HFF-Myc (cell line): ENCODE measurements around the gene HS6ST2.

Experiments used
- DNase-seq: peaks from one replicate; pipeline ENCODE4 v3.0.0-alpha.2; 2011; ENCODE audit warnings: low read depth; ENCODE audit errors: extremely low read depth
- H3K4me3 ChIP-seq: replicated peaks from 2 replicates; pipeline ENCODE4 v1.5.1; 2011; ENCODE audit warnings: low read depth, mild to moderate bottlenecking, control low read depth, low read length
- CTCF ChIP-seq: IDR thresholded peaks from 2 replicates; pipeline ENCODE4 v1.5.1; 2012; ENCODE audit warnings: mild to moderate bottlenecking, low read depth, low read length, control low read depth; ENCODE audit errors: missing control alignments

HS6ST2 gene

GRCh38 chrX:132958091-132958703 lies at the start of gene HS6ST2:
TSS of gene HS6ST2 (minus strand) at chrX:132958629.
- H3K4me3 ChIP-seq: no peak within 1 kb of the TSS

GRCh38 chrX:133007458-133007857 lies 49.0 kb upstream of the HS6ST2 start:
- DNase-seq: no peak
- no peak overlapping the region for H3K4me3 ChIP-seq
- TF ChIP-seq CTCF: no peak

More at GRCh38 chrX:132958091-132958703, at the start of gene HS6ST2:
- no peak for DNase-seq
- TF ChIP-seq CTCF: no peak

- H3K4me3 ChIP-seq: no peak overlapping the region
- TF ChIP-seq CTCF: no peak
- no peak for DNase-seq
Measured at GRCh38 chrX:133005616-133006015, 47.2 kb upstream of the HS6ST2 start.

- DNase-seq: no peak
- H3K4me3 ChIP-seq: no peak overlapping the region
- TF ChIP-seq CTCF: peak; percentile 26
Measured at GRCh38 chrX:133005042-133005441, 46.6 kb upstream of the HS6ST2 start.

DNA sequence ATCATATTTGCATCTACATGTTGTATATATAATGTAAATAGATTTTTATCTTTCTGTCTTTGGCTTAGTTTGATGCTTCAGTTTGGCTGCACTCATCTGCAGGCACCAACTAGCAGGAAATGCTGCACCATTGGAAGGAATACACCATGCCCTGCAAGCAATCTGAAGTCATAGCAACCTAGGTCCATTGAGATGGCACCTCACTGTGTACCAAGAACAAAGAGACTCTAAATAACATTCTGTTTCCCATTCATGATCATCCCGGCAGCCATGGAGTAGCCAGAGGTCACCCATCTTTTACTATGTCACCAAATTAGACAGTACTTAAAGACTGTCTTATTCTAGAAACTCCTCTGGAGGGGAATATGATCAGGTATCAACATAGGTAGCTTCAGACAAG lies 40.8 kb upstream of the HS6ST2 start:
- no peak for TF ChIP-seq CTCF
- DNase-seq: no peak

GRCh38 chrX:132990835-132991234 lies 32.4 kb upstream of the HS6ST2 start:
- TF ChIP-seq CTCF: no peak

More for the DNA sequence above, 40.8 kb upstream of the HS6ST2 start:
- no peak overlapping the region for H3K4me3 ChIP-seq

GRCh38 chrX:132986556-132986955 lies 28.1 kb upstream of the HS6ST2 start:
- no peak for DNase-seq
- no peak for TF ChIP-seq CTCF
- no peak overlapping the region for H3K4me3 ChIP-seq

More at GRCh38 chrX:132990835-132991234, 32.4 kb upstream of the HS6ST2 start:
- no peak overlapping the region for H3K4me3 ChIP-seq
- DNase-seq: no peak
